Common myeloid progenitor, CD34-positive (primary cell): ENCODE measurements around the gene ENTR1.

ENCODE experiments used
- CTCF ChIA-PET: fragments of 350-600 bp; sonication (Branson Sonifier 250); formaldehyde crosslinking; loops from one replicate; lab custom pipeline; 2021; ENCODE audit warnings: antibody characterized with exemption; lab: Charles Lee
- POLR2A ChIA-PET: fragments of 350-600 bp; sonication (Branson Sonifier 250); formaldehyde crosslinking; loops from one replicate; lab custom pipeline; 2021; ENCODE audit warnings: antibody characterized with exemption; lab: Charles Lee
- DNase-seq, 3 donors: peaks; one replicate each; pipeline versions ENCODE4 v3.0.0 to v3.0.0-alpha.2; 2013
- H3K27ac ChIP-seq, 2 experiments: 1 replicate in 1 of 2; 2 replicates in 1 of 2; pipeline ENCODE4 v1.7.0; 2013; ENCODE audit warnings: inconsistent platforms in 2 of 2, low read length in 2 of 2, mild to moderate bottlenecking in 2 of 2, low read depth in 1 of 2, moderate library complexity in 1 of 2; ENCODE audit not compliant: severe bottlenecking in 2 of 2, insufficient read depth in 1 of 2, poor library complexity in 1 of 2
- H3K27me3 ChIP-seq, 5 experiments: replicated peaks in 2 of 5; 1 replicate in 3 of 5; 2 replicates in 2 of 5; pipeline versions ENCODE4 v1.6.1 to v1.7.0; 2013; ENCODE audit warnings: low read length in 4 of 5, mild to moderate bottlenecking in 2 of 5, moderate library complexity in 2 of 5, inconsistent platforms in 1 of 5; ENCODE audit not compliant: insufficient read depth in 5 of 5, control insufficient read depth in 4 of 5
- H3K36me3 ChIP-seq, 4 experiments: 1 replicate in 2 of 4; 2 replicates in 2 of 4; pipeline versions ENCODE4 v1.6.1 to v1.7.0; 2013; ENCODE audit warnings: low read length in 3 of 4, control low read depth in 1 of 4, mild to moderate bottlenecking in 1 of 4; ENCODE audit not compliant: control insufficient read depth in 4 of 4, insufficient read depth in 4 of 4
- H3K4me1 ChIP-seq, 4 experiments: 1 replicate in 3 of 4; 2 replicates in 1 of 4; pipeline versions ENCODE4 v1.6.1 to v1.7.1; 2013; ENCODE audit warnings: low read length in 3 of 4, mild to moderate bottlenecking in 3 of 4, control low read depth in 1 of 4, inconsistent platforms in 1 of 4, moderate library complexity in 1 of 4; ENCODE audit not compliant: control insufficient read depth in 4 of 4, insufficient read depth in 4 of 4; ENCODE audit errors: control extremely low read depth in 1 of 4
- H3K4me3 ChIP-seq, 7 experiments: 1 replicate in 4 of 7; 2 replicates in 3 of 7; pipeline versions ENCODE4 v1.5.1 to v1.7.0; 2013; ENCODE audit warnings: mild to moderate bottlenecking in 7 of 7, low read length in 6 of 7, moderate library complexity in 6 of 7, inconsistent platforms in 2 of 7, low read depth in 2 of 7, control low read depth in 1 of 7; ENCODE audit not compliant: insufficient read depth in 4 of 7, control insufficient read depth in 1 of 7; ENCODE audit errors: extremely low read depth in 1 of 7
- H3K9me3 ChIP-seq, 5 experiments: 1 replicate in 4 of 5; 2 replicates in 1 of 5; pipeline versions ENCODE4 v1.6.1 to v1.7.1; 2013; ENCODE audit warnings: low read length in 4 of 5, mild to moderate bottlenecking in 2 of 5, inconsistent platforms in 1 of 5, low read depth in 1 of 5, moderate library complexity in 1 of 5; ENCODE audit not compliant: control insufficient read depth in 4 of 5, insufficient read depth in 2 of 5; ENCODE audit errors: control extremely low read depth in 1 of 5
- WGBS: methylation state at CpG from one replicate; pipeline ENCODE4 v1.1.5; 2013; ENCODE audit not compliant: insufficient coverage; 5-methylcytosine and 5-hydroxymethylcytosine counted together

The ENTR1 gene

GRCh38 chr9:136434580-136435169 is 24.3 kb upstream of the ENTR1 start:
- 95% methylated on average over 9 of the region's 17 CpGs for WGBS
- Histone ChIP-seq H3K4me3 (no peak overlapping the region), H3K27ac (no peak overlapping the region), H3K9me3 (no peaks in the 10 kb centered on the region), H3K27me3 (no peaks in the 10 kb centered on the region), H3K4me1 (peaks cover 0 to 23% (median 20%) of the 10 kb centered on the region in 4 experiments), H3K36me3 (peaks cover 0 to 51% (median 35%) of the 10 kb centered on the region in 4 experiments)
- DNase-seq: no peak
- POLR2A ChIA-PET: no interaction called here
- CTCF ChIA-PET: interaction anchor here (1.0 to 1.8 kb wide), 3 partner anchors 9 to 19 kb away, joined by 3 to 4 read pairs (median 3); no protein-coding TSS in a partner anchor

DNA sequence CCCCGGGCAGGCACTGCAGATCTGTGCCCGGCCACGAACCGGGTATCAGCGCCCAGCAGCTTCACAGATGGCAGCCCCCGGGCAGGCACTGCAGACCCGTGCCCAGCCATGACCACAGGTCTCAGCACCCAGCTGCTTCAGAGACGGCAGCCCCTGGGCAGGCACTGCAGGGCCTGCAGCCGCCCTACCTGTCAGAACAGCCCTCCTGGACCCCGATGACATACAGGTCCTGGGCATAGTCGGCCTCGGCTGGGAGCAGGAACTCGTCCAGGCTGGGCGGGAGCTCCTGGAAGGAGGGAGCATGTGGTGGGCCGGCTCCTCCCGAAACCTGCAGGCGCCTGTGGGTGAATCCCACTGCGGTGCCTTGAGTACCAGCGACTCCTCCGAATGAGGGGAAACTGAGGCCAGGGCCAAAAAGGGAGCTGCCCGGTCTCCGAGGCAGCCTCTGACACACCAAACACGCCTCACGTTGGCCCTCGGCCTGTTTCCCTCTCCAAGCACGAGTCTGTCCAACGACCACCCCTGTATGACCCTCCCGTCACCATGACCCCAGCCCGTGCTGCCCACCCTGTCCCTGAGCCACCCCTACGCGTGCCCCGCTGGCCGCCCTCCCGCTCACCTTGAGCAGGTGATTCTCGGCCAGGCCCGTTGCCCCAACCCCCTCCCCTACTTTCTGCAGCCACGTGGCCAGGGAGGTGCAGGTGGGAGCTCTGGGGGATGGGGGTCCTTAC is 23.6 kb upstream of the ENTR1 start:
- POLR2A ChIA-PET: no interaction called here
- Histone ChIP-seq H3K27me3 (no peaks in the 10 kb centered on the region), H3K4me3 (no peak overlapping the region), H3K9me3 (no peaks in the 10 kb centered on the region), H3K4me1 (peaks cover 0 to 21% (median 19%) of the 10 kb centered on the region in 4 experiments), H3K36me3 (peaks cover 0 to 58% (median 38%) of the 10 kb centered on the region in 4 experiments), H3K27ac (no peak overlapping the region)
- 97% methylated on average over 30 of the region's 37 CpGs for WGBS
- no peak for DNase-seq
- CTCF ChIA-PET: interaction anchor here (1.2 kb wide), 1 partner anchor 9 kb away, joined by 3 read pairs; no protein-coding TSS in a partner anchor

DNA sequence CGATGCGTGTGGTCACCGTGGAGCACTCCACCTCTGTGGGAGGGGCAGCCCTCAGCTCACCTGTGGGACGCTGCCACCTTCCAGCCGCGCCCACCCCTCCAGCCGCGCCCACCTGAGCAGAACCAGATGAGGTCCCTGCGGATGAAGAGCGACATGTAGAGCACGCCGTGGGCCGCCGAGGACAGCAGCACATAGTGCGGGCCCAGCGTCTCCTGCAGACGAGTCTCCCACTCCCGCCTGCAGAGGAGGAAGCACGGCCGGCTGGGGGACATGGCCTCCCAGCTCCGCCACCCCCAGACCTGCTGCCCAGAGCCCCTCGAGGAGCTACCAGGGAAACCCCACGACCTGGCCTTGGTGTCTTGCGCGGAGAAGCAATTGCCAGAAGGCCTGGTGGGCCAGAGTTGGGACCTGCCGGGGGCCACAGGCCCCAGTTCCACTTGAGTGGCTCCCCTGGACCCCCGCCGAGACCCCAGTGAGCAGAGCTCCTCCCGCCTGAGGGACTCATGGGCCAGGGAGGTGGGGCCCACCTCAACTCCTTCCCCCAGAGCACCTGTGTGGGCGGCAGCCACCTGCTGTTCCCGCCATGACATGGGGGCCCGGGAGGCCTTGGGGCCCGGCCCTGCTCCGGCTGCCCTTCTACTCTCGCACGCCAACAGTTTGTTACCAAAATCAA is 22.8 kb upstream of the ENTR1 start:
- ChIA-PET CTCF (no interaction called here), POLR2A (no interaction called here)
- no peaks in the 10 kb centered on the region for H3K9me3 ChIP-seq
- H3K4me1 ChIP-seq: peaks cover 0 to 13% (median 11%) of the 10 kb centered on the region in 4 experiments
- H3K27me3 ChIP-seq: no peaks in the 10 kb centered on the region
- no peak overlapping the region for H3K27ac ChIP-seq
- DNase-seq: no peak
- 96% methylated on average over 28 of the region's 36 CpGs for WGBS
- no peak overlapping the region for H3K4me3 ChIP-seq
- peaks cover 4 to 62% (median 40%) of the 10 kb centered on the region in 4 experiments for H3K36me3 ChIP-seq

DNA sequence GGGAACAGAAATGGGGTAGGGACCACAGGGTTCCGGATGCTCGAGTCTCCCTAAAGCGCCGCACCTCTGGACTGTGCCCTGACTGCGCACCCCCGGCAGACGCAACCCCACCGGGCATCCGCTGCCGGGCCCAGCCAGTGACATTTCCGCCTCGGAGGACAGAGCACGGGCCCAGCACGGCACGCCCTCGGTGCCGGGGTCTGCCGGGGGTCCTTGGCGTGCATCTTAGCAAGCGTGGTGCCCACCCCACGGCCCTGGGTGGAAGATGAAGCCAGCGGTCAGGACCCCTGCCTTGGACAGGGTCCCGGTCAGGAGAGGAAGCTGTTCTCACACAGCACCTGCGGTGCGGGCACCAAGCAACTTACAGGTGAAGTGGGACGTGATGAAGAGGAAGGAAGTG is 22.2 kb upstream of the ENTR1 start:
- ChIA-PET CTCF (no interaction called here), POLR2A (no interaction called here)
- 92% methylated on average over 26 of the region's 26 CpGs for WGBS
- peaks cover 0 to 7% (median 6%) of the 10 kb centered on the region in 4 experiments for H3K4me1 ChIP-seq
- no peaks in the 10 kb centered on the region for H3K27me3 ChIP-seq
- peaks cover 4 to 62% (median 40%) of the 10 kb centered on the region in 4 experiments for H3K36me3 ChIP-seq
- H3K9me3 ChIP-seq: no peaks in the 10 kb centered on the region
- no peak overlapping the region for H3K27ac ChIP-seq
- H3K4me3 ChIP-seq: no peak overlapping the region
- DNase-seq: no peak

- no peaks in the 10 kb centered on the region for H3K9me3 ChIP-seq
- no peaks in the 10 kb centered on the region for H3K27me3 ChIP-seq
- peaks cover 4 to 62% (median 39%) of the 10 kb centered on the region in 4 experiments for H3K36me3 ChIP-seq
- no peak for DNase-seq
- ChIA-PET POLR2A (no interaction called here), CTCF (no interaction called here)
- H3K4me1 ChIP-seq: no peaks in the 10 kb centered on the region
- no peak overlapping the region for H3K4me3 ChIP-seq
- WGBS: 97% methylated on average over 31 of the region's 36 CpGs
- no peak overlapping the region for H3K27ac ChIP-seq
Observed at GRCh38 chr9:136431782-136432350, 21.5 kb upstream of the ENTR1 start.

GRCh38 chr9:136430588-136431234 is 20.3 kb upstream of the ENTR1 start:
- POLR2A ChIA-PET: interaction anchor here (0.6 kb wide), 1 partner anchor 12 kb away, joined by 3 read pairs; no protein-coding TSS in a partner anchor
- no peaks in the 10 kb centered on the region for H3K27me3 ChIP-seq
- H3K4me1 ChIP-seq: no peaks in the 10 kb centered on the region
- no peak overlapping the region for H3K27ac ChIP-seq
- DNase-seq: no peak
- CTCF ChIA-PET: no interaction called here
- H3K4me3 ChIP-seq: no peak overlapping the region
- no peaks in the 10 kb centered on the region for H3K9me3 ChIP-seq
- WGBS: 98% methylated on average over 22 of the region's 29 CpGs
- H3K36me3 ChIP-seq: peaks cover 4 to 51% (median 35%) of the 10 kb centered on the region in 4 experiments
